Measurements from ENCODE around the gene EVX2.

DNA sequence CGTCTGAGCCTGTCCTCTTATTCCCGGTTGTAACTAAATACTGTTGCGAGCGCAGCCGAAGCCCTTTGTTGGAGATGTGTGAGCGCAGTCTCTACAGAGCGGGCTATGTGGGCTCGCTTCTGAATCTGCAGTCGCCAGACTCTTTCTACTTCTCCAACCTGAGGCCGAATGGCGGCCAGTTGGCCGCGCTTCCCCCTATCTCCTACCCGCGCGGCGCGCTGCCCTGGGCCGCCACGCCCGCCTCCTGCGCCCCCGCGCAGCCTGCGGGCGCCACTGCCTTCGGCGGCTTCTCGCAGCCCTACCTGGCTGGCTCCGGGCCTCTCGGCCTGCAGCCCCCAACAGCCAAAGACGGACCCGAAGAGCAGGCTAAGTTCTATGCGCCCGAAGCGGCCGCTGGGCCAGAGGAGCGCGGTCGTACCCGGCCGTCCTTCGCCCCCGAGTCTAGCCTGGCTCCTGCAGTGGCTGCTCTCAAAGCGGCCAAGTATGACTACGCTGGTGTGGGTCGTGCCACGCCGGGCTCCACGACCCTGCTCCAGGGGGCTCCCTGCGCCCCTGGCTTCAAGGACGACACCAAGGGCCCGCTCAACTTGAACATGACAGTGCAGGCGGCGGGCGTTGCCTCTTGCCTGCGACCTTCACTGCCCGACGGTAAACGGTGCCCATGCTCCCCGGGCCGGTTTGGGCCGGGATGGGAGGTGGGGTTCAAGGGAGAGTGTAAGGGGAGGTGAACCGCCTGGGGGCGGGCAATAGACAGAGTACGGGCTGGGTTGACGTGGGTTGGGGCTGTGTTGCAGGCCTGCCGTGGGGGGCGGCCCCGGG, 16.2 kb upstream of the EVX2 start, which contains the start of gene HOXD12:
- TF ChIP-seq, protein P1, sequence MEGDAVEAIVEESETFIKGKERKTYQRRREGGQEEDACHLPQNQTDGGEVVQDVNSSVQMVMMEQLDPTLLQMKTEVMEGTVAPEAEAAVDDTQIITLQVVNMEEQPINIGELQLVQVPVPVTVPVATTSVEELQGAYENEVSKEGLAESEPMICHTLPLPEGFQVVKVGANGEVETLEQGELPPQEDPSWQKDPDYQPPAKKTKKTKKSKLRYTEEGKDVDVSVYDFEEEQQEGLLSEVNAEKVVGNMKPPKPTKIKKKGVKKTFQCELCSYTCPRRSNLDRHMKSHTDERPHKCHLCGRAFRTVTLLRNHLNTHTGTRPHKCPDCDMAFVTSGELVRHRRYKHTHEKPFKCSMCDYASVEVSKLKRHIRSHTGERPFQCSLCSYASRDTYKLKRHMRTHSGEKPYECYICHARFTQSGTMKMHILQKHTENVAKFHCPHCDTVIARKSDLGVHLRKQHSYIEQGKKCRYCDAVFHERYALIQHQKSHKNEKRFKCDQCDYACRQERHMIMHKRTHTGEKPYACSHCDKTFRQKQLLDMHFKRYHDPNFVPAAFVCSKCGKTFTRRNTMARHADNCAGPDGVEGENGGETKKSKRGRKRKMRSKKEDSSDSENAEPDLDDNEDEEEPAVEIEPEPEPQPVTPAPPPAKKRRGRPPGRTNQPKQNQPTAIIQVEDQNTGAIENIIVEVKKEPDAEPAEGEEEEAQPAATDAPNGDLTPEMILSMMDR (tag by site-specific recombination; IDR thresholded peaks at IDR 0.05) = no peak
- TF ChIP-seq MYNN (tag by site-specific recombination; IDR thresholded peaks at IDR 0.05; ENCODE audit: borderline replicate concordance) (no peak), ZNF121 (tag by site-specific recombination; IDR thresholded peaks at IDR 0.05) (no peak), ZFP3 (tag by site-specific recombination; IDR thresholded peaks at IDR 0.05; ENCODE audit: low read depth) (no peak), ZBTB8A (tag by site-specific recombination; IDR thresholded peaks at IDR 0.05) (no peak), ZFP41 (tag by site-specific recombination; IDR thresholded peaks at IDR 0.05; ENCODE audit: borderline replicate concordance) (no peak), ZNF560 (tag by site-specific recombination; IDR thresholded peaks at IDR 0.05; ENCODE audit: borderline replicate concordance) (no peak), ZNF24 (tag by site-specific recombination; IDR thresholded peaks at IDR 0.05) (no peak), ZNF514 (tag by site-specific recombination; IDR thresholded peaks at IDR 0.05) (no peak)
- TF ChIP-seq, protein P2, sequence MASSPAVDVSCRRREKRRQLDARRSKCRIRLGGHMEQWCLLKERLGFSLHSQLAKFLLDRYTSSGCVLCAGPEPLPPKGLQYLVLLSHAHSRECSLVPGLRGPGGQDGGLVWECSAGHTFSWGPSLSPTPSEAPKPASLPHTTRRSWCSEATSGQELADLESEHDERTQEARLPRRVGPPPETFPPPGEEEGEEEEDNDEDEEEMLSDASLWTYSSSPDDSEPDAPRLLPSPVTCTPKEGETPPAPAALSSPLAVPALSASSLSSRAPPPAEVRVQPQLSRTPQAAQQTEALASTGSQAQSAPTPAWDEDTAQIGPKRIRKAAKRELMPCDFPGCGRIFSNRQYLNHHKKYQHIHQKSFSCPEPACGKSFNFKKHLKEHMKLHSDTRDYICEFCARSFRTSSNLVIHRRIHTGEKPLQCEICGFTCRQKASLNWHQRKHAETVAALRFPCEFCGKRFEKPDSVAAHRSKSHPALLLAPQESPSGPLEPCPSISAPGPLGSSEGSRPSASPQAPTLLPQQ (tag by site-specific recombination; IDR thresholded peaks at IDR 0.05) = no peak
